Measurements from ENCODE around the gene PRKAR1B. TPM values are rescaled to one million over a fixed set of nuclear protein-coding genes. Genes with fewer than 3 reads are reported as not detected.
A peak's percentile ranks its signal among the peaks of the same experiment; 100 is the strongest.
"Not testable (repeated sequence)": the region's sequence is repeated elsewhere in the genome, so short reads cannot be mapped to it uniquely, and the experiment has no call there.

PRKAR1B gene
- total RNA-seq, 1 donor from 2014 or later = 81.9 TPM

DNA sequence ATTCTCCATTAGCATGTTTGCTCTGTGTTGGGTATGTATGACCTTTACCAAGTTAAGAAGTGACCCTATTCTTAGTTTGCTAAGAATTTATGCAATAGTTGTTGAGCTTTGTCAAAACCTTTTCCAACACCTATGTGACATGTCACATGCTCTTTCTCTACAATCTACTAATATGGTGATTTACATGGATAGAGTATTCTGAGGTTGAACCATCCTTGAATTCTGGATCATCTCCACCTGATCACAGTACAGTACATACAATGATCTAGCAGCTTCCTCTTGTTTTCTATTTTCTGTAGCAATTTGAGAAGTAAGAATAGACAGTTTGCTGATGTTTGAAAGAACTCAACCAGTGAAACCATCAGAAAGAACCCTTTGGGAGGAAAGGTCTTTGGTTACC, 106.2 kb downstream of the PRKAR1B start:
- DNase-seq = no peak

DNA sequence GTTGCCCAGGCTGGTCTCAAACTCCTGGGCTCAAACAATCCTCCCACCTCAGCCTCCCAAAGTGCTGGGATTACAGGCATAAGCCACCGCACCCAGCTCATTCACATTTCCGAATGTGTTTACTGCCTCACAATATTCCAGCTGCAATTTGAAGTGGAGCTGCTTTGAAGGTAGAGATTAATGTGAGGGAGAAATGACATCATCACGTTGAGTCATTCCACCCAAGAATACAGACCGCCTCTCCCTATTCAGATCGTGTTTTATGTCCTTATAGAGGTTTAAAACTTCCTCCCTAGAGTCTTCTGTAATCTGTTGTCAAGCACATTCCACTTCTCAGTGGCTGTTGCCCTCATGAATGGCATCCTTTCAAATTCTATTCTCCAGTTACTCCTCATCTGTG, 107.0 kb downstream of the PRKAR1B start:
- no peak for DNase-seq

- no peak for DNase-seq
Observed at GRCh38 chr7:619368-619840, 107.7 kb downstream of the PRKAR1B start.

- no peak for DNase-seq
Observed at GRCh38 chr7:618539-619367, 108.3 kb downstream of the PRKAR1B start.

DNA sequence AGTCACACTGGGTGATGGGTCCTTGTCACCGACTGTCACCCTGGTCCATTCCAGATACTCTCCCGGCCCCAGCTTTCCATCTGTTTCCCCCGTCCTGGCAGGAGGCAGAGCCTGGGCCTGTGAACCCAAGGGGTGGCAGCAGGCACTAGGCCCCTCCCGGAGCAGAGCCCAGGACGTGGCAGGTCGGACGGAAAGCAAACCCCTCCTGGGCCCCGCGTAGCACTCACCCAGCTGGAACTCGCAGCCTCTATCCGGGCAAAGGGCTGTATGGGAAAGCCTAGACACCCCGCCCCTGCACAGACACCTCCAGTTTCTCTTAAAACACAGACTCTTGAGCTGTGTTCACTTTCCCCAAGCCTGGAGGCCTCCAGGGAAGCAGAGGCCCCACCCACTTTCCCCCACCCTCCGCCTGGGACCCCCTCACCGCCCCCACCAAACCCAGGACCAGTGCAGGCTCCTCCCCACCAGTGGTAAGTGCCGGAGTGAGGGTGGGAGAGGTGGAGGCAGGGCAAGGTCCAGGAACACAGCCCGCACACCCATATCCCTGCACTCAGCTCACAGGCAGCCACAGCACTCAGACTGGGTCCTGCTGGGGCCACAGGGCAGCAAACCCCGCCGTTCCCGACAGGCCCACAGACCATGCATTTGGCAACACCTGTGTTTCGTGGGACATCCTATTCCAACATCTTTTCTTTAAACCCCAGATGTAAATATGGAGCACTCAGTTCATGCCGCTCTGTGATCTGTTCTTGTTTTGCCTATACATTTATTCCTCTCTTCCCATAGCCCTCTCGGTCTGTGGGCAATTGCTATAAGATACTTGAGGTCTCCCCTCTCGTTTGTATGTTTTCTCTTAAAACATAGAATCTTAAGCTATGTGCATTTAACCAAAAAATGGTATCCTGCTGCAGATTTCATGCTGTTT, 109.2 kb downstream of the PRKAR1B start:
- DNase-seq = no peak

GRCh38 chr7:613442-614140, 113.5 kb downstream of the PRKAR1B start:
- DNase-seq = no peak

- DNase-seq = not testable (repeated sequence)
Observed at GRCh38 chr7:611837-612236, 115.2 kb downstream of the PRKAR1B start.

DNA sequence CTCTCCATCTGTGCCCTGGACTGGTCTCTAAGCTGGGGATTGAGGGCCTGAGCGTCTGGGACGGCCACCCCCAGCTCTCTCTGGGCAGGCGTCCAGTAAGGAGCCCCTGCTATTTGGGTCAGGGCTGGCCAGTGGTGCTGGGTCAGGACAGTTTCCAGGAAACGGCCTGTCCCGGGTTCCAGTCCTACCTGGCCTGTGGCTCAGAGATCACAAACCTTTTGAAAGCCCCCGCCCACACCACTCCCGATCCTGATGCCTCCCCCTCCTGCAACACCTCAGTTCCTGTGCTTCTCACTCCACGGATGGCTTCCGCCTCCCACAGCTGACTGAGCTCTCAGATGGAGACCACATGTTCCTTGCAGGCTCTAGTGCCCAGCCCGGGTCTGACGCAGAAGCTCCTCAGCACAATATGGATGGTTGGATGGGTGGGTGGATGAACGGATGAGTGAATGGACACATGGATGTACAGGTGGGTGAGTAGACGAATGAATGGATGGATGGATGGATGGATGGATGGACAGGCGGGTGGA, 115.7 kb downstream of the PRKAR1B start:
- no peak for DNase-seq

DNA sequence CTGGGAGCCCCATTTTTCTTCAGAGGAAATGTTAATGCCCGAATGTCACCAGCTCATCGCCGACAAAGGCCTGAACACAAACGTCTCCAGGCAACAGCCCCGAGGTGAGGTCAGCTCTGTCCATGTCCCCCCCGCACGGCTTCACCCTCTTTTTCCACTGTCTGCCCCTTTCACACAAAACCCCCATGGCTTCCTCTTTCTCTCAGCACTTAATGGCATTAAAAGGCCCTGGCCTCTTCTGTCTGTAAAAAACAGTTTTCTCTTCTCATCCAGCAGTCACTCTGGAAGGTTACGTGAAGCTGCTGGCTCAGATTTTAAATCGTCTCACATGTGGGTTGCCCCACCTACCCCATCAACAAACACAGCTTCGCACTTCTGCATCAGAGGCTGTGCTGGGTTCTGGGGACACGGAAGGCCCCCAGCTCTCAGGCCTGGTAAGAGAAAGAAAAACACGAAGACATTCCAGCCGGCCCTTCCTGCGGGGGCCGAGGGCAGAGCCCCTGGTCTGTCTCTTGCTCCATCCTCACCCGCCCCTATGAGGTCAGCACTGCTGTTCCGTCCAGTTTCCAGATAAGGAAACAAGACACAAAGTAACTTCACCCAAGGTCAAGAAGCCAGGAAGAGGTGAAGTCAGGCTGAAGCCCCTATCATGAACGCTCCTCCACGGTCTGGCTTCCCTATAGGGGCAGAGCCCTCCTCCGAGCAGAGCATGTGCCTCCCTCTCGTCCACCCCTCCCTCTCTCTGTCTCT, 116.4 kb downstream of the PRKAR1B start:
- no peak for DNase-seq

DNA sequence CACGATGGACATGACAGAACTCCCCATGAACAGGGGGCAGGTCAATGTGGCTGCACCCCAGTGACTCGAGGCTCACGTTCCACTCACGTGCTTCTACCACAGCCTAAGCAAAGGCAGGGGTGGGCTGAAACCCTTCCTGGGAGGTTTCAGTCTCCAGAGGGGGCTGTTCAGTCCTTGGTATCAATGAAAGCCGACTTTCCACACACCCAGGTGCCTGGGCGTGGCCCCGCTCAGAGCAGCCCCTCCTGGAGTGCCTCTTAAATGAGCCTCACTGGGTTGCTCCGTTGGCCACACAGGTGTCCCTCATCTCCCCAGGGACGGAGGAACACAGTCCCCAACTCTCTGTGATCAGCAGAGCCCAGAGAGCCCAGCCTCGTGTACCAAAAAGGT, 116.9 kb downstream of the PRKAR1B start:
- no peak for DNase-seq

DNA sequence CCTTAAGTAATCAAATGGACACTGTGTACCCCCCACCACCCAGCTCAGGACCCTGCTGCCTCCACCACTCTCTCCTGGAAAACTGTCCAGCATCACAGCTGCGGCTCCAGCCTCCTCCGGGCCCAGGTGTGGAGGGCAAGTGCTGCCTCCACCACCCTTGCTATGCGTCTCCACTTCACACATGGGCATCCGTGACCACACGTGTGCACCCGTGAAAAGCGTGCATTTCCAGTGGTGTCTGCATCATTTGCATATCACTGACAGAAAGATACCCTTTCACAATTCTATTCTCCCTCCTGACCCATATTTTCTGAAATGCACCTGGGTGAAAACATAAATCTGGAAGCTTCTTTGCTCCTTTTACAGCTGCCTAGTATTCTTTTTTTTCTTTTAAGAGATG, 117.7 kb downstream of the PRKAR1B start:
- no peak for DNase-seq

- no peak for DNase-seq
Observed at GRCh38 chr7:608954-609353, 118.1 kb downstream of the PRKAR1B start.

DNA sequence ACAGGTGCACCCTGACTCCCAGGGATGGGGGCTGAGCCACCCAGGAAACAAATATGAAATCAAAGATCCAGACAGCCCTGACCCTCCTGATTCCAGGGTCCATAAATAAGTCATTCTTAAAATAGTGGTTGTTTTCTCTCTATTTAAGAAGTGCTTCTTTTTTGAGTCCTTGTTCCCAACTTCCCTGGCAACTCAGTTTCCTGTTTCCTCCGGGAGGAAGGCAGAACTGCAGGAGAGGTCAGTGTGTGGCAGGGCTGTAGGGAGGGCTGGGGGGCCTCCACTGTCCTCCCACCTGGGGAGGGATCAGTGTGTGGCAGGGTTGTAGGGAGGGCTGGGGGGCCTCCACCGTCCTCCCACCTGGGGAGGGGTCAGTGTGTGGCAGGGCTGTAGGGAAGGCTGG, 118.7 kb downstream of the PRKAR1B start:
- DNase-seq = no peak

DNA sequence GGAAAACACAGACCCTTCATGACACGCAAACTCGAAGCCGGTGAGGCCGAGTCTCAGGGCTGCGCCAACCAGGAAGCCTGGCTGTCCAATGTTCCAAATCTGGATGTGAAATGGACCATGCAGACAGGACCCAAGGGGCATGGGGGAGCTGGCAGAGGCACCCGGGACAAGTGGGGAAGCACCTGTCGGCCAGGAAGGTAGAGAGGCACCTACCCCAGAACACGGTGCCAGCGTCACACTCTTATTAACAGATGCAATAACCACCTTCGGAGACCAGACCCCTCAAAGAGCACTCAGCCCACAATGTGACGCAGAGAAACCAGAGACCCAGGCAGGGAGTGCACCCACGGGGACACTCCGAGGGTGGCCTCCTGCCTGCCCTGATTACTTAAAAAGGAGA, 119.1 kb downstream of the PRKAR1B start:
- no peak for DNase-seq

DNA sequence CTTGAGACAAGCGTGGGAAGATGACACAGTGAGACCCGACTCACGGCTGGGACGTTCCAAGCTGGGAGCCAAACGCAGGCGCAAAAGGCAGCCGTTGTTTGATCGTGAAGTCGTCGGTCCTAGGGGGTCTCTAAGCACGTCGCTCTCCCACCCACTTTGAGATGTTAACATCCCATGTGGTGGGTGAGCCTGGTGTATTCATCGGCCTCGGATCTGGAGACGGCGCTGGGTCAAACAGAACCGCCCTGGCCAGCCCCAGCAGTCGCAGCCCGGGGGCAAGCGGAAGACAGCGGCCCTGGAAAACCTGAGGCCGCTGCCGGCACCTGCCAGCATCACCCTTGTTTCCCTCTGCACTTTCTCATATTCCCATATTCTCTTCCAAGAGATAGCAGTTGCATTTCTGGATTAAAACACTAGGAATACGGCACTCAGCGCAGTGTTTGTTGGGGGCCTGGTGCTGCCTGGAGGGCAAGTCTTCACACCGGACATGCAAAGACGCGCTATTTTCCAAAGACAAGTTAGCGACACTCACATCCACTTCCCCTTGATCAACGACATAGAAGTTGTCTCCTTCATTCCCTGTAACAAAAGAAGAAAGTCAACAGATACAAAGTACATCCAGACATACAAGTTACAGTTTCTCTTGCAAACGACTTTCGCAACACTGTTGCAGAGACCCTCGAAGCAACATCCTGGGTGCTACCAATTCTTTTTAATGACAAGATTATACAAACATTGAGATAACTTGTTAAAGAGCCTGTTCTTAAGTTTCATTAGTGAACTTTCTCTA, 121.2 kb downstream of the PRKAR1B start:
- no peak for DNase-seq

- no peak for DNase-seq
Observed at GRCh38 chr7:604884-605531, 122.1 kb downstream of the PRKAR1B start.

DNA sequence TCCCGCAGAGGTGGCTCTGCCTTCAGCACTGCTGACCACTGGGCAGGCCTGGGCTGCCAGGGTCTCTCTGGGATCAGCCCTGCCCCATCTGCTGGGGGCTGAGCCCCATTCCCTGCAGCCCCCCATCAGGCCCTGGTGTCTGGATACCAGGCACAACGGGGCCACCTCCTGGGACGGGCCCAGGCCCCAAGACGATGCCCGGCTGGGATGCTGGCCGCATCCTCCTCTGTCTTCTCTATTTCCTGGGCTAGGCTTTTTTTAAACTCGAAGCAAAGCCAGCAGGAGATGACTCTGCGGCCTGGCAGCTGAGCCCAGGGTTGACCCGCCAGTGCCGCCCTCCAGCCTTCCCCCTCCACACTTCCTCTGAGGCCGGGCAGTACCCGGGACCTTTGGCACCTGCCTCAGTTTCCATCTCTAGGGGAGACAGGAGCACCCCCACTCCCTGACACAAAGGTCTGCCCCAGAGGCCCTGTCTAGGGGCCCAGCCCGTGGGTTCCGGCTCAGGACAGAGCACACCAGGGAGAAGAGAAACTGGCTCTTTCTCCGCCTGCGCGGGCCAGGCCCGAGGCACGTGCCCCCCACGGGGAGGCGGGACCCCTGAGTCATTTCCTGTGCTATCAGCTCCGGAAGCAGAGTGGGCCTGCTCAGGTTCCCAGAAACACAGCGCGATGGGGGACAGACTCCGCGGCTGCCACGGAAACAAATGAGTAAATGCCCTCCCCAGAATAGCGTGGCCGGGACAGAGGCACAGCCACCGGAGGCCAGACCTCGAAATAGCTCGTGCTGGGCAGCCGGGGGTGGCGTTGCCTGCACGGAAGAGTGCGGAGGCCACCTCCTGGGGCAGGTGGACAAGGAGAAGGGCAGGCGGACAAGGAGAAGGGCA, 122.8 kb downstream of the PRKAR1B start:
- peak; percentile 35 for DNase-seq

DNA sequence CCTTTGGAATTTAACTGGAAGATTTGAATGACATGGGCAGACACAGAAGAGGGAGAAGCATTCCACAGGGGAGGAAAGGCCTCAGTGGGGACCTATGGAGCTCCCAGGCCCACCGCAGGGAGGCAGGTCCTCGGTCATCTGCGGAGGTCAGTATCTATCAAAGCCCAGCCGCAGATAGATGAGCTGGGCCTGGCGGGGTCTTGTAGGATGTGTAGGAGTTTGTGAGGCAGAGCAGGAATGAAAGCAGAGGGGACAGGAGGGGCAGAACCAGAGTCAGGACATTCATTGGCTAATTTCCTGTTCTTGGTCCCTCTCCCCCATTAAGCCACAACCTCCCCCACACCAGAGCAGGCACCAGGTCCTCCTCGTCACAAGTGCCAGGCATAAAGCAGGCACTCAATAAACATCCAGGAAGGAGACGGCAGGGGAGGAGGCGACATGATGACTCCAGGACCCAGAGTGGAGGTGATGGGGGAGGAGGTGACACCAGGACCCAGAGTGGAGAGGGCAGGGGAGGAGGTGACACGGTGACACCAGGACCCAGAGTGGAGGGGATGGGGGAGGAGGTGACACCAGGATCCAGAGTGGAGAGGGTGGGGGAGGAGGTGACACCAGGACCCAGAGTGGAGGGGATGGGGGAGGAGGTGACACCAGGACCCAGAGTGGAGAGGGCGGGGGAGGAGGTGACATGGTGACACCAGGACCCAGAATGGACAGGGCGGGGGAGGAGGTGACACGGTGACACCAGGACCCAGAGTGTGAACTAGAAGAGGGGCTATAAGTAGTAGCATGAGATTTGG, 123.7 kb downstream of the PRKAR1B start:
- DNase-seq = no peak

All from occipital lobe (tissue), 2 donors.